ENCODE results near the gene ELAPOR1. TPM values are rescaled to one million over a fixed set of nuclear protein-coding genes. Genes with fewer than 3 reads are reported as not detected.
A peak's percentile ranks its signal among the peaks of the same experiment; 100 is the strongest.

ELAPOR1 gene
- total and polyA plus RNA-seq, 9 of the 15 experiments (the other 6 are each of a cell fraction or from before 2014, with no cell fraction given), result 0.07 to 1.2 (median 0.18) TPM

DNA sequence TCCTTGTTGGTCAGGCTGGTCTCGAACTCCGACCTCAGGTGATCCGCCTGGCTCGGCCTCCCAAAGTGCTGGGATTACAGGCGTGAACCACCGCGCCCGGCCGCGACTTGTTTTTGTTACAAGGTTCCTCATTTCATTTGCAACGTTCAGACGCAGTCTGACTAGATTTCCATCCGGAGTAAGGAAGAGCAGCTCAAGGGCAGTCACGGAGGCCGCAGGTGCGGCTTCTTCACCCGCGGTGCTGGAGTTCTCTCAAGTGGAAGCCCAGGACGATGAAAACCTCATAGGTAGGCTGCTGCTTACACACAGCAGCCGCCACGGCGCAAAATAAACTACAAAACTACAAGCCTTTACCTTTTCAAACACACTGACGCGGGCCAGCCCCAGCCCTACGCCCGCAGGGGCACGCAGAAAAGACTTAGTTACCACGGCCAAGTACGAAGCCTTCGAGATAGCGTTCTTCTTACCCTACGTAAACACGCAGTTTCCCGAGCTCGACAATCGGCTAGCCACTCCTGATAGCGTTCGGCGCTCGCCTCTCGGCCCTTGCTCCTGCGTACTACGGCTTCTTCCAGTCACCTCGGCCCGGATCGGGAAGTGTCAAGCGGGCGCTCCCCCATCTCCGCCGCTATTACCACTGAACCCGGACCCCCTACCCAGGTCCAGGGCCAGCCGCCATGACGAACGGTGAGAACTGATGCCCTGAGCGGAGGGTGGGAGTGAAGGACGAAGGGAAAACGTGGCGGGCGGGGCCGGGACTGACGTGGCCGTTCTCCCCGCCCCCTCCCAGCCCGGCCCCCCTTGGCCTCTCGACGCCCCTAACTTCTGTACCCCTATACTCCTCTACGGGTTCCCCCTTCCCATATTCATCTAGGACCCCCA, 23.5 kb upstream of the ELAPOR1 start, which contains the start of gene TMEM167B (continued):
- TF ChIP-seq, protein P1, sequence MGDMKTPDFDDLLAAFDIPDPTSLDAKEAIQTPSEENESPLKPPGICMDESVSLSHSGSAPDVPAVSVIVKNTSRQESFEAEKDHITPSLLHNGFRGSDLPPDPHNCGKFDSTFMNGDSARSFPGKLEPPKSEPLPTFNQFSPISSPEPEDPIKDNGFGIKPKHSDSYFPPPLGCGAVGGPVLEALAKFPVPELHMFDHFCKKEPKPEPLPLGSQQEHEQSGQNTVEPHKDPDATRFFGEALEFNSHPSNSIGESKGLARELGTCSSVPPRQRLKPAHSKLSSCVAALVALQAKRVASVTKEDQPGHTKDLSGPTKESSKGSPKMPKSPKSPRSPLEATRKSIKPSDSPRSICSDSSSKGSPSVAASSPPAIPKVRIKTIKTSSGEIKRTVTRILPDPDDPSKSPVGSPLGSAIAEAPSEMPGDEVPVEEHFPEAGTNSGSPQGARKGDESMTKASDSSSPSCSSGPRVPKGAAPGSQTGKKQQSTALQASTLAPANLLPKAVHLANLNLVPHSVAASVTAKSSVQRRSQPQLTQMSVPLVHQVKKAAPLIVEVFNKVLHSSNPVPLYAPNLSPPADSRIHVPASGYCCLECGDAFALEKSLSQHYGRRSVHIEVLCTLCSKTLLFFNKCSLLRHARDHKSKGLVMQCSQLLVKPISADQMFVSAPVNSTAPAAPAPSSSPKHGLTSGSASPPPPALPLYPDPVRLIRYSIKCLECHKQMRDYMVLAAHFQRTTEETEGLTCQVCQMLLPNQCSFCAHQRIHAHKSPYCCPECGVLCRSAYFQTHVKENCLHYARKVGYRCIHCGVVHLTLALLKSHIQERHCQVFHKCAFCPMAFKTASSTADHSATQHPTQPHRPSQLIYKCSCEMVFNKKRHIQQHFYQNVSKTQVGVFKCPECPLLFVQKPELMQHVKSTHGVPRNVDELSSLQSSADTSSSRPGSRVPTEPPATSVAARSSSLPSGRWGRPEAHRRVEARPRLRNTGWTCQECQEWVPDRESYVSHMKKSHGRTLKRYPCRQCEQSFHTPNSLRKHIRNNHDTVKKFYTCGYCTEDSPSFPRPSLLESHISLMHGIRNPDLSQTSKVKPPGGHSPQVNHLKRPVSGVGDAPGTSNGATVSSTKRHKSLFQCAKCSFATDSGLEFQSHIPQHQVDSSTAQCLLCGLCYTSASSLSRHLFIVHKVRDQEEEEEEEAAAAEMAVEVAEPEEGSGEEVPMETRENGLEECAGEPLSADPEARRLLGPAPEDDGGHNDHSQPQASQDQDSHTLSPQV (IDR thresholded peaks at IDR 0.05), result peak; percentile 63; the same call in 1 of the 2 replicates
- TF ChIP-seq ZNF146 (CRISPR knock-in tag; IDR thresholded peaks at IDR 0.05; ENCODE audit: unreplicated experiment), result no peak
- TF ChIP-seq TBP (optimal IDR thresholded peaks at IDR 0.05; ENCODE audit: low read depth, low read length), result peak; percentile 92
- TF ChIP-seq RBM25 (IDR thresholded peaks at IDR 0.05; ENCODE audit: low read depth, low read length, severe bottlenecking), result no peak
- no peak for TF ChIP-seq ARNT (IDR thresholded peaks at IDR 0.05)
- TF ChIP-seq CBX1 (IDR thresholded peaks at IDR 0.05; ENCODE audit: low read depth), result peak; percentile 41; the same call in 1 of the 2 replicates
- TF ChIP-seq POLR2A (conservative IDR thresholded peaks at IDR 0.05), result peak; percentile 91
- no peak for TF ChIP-seq TRIM25 (IDR thresholded peaks at IDR 0.05; ENCODE audit: borderline replicate concordance)
- TF ChIP-seq STAG1 (CRISPR knock-in tag; IDR thresholded peaks at IDR 0.05; ENCODE audit: borderline replicate concordance), result no peak
- TF ChIP-seq HNRNPLL (IDR thresholded peaks at IDR 0.05; ENCODE audit: low read depth, low read length, poor library complexity, severe bottlenecking), result peak; percentile 95
- no peak for TF ChIP-seq RBM14 (IDR thresholded peaks at IDR 0.05; ENCODE audit: borderline replicate concordance, insufficient read depth, low read depth, low read length)
- TF ChIP-seq YY1 (IDR thresholded peaks at IDR 0.05; ENCODE audit: borderline replicate concordance in 1 of 3, control insufficient read depth in 1 of 3, extremely low read depth in 1 of 3, insufficient read depth in 3 of 3, insufficient read length in 1 of 3, insufficient replicate concordance in 2 of 3, low read depth in 1 of 3, low read length in 2 of 3), result peak; percentile 19 to 88 (median 79)
- no peak for TF ChIP-seq NFYB (IDR thresholded peaks at IDR 0.05; ENCODE audit: extremely low read depth, insufficient read length)
- no peak for TF ChIP-seq LARP7 (IDR thresholded peaks at IDR 0.05)
- no peak for TF ChIP-seq SAFB2 (IDR thresholded peaks at IDR 0.05; ENCODE audit: borderline replicate concordance, low read depth, low read length, severe bottlenecking)
- peak; percentile 98 for TF ChIP-seq LCOR (CRISPR knock-in tag; IDR thresholded peaks at IDR 0.05)
- TF ChIP-seq POLR2G (IDR thresholded peaks at IDR 0.05; ENCODE audit: low read depth, low read length), result peak; percentile 90
- TF ChIP-seq ZNF165 (CRISPR knock-in tag; IDR thresholded peaks at IDR 0.05; ENCODE audit: borderline replicate concordance), result peak; percentile 62; the same call in 1 of the 2 replicates
- peak; percentile 37 to 44; a peak in 3 of 4 replicates for TF ChIP-seq SIX5 (IDR thresholded peaks at IDR 0.05; ENCODE audit: borderline replicate concordance in 1 of 2, insufficient read depth in 1 of 2, low read depth in 1 of 2, low read length in 2 of 2)
- peak; percentile 82 for TF ChIP-seq RAD51 (IDR thresholded peaks at IDR 0.05; ENCODE audit: borderline replicate concordance, low read depth)
- TF ChIP-seq NFRKB (IDR thresholded peaks at IDR 0.05; ENCODE audit: low read depth), result peak; percentile 89
- TF ChIP-seq FOXJ2 (tag; IDR thresholded peaks at IDR 0.05), result peak; percentile 94

All from K562 (cell line).